SJCRH30 (cell line): ENCODE measurements around the gene NPHS1. TPM values are rescaled to one million over a fixed set of nuclear protein-coding genes. Genes with fewer than 3 reads are reported as not detected.
A peak's percentile ranks its signal among the peaks of the same experiment; 100 is the strongest.
"Not testable (repeated sequence)": the region's sequence is repeated elsewhere in the genome, so short reads cannot be mapped to it uniquely, and the experiment has no call there.

Experiments used
- DNase-seq, 2 experiments: peaks; one replicate each; pipeline ENCODE4 v3.0.0-alpha.2; 2015 to 2020
- H3K27ac ChIP-seq: fragments of 250-450 bp; sonication (Bioruptor Pico); 2 replicates; pipeline ENCODE4 v1.5.1; 2020; ENCODE audit warnings: mild to moderate bottlenecking, moderate library complexity
- H3K27me3 ChIP-seq: fragments of 250-450 bp; sonication (Bioruptor Pico); 2 replicates; pipeline ENCODE4 v1.5.1; 2020; ENCODE audit warnings: mild to moderate bottlenecking, moderate library complexity
- H3K36me3 ChIP-seq: fragments of 250-450 bp; sonication (Bioruptor Pico); 2 replicates; pipeline ENCODE4 v1.5.1; 2020; ENCODE audit warnings: mild to moderate bottlenecking, moderate library complexity
- H3K4me1 ChIP-seq: fragments of 250-450 bp; sonication (Bioruptor Pico); 2 replicates; pipeline ENCODE4 v1.5.1; 2020; ENCODE audit warnings: mild to moderate bottlenecking, moderate library complexity
- H3K4me3 ChIP-seq: fragments of 250-450 bp; sonication (Bioruptor Pico); 2 replicates; pipeline ENCODE4 v1.5.1; 2020; ENCODE audit warnings: mild to moderate bottlenecking, moderate library complexity
- H3K9me3 ChIP-seq: fragments of 250-450 bp; sonication (Bioruptor Pico); replicated peaks from 2 replicates; pipeline ENCODE4 v1.5.1; 2020; ENCODE audit warnings: mild to moderate bottlenecking, moderate library complexity
- total RNA-seq: library from RNA; depleted of rRNA; stranded (reverse); fragments of >200 nt; shearing (Covaris generic); gene quantifications from 2 replicates; pipeline ENCODE4 v1.2.3, GENCODE V29; 2014; rRNA removed

NPHS1 gene
- total RNA-seq: not detected in 2 replicates

DNA sequence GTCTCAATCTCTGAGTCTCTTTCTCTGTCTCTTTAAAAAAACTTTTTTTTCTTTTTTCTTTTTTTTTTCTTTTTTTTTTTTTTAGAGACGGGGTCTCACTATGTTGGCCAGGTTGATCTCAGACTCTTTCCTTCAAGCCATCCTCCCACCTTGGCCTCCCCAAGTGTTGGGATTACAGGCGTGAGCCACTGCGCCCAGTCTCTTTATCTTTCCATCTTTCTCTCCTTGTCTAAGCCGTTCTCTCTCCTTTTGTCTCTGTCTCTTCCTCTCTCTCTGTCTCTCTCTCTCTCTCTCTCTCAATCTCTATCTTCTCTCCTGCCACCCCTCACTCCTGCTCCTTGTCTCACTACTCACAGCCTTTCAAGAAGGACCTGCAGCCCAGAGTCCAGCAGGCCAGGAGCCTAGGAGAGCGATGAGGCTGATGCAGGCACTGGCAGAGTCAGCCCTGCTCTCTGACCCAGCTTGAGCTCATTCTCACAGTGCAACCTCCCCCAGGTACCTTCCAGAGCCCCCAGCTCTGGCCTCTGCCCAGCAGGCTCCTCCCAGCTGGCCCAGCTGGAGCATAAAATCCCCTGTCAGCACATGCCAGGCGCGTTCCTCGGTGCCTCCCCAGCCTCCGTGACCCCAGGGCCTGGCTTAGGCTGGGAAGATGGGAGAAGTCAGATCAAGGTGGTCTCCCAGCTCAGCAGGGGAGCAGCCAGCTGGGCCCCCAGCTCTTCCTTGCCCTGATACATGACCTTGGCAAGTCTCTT, at the start of gene NPHS1:
TSS of gene NPHS1 (minus strand) at position 476 of the 752 bp plus-strand sequence. CDS start 667 bp downstream, outside the sequence.
- Histone ChIP-seq H3K9me3 (no peaks in the 10 kb centered on the region), H3K27me3 (peaks cover 67% of the 10 kb centered on the region), H3K27ac (no peak within 1 kb of the TSS), H3K36me3 (no peaks in the 10 kb centered on the region), H3K4me1 (no peaks in the 10 kb centered on the region), H3K4me3 (no peak within 1 kb of the TSS)
- DNase-seq: no peak

GRCh38 chr19:35901055-35901644, 48.8 kb upstream of the NPHS1 start:
- no peaks in the 10 kb centered on the region for H3K27me3 ChIP-seq
- H3K4me3 ChIP-seq: peak overlapping the region; percentile 87
- no peak overlapping the region for H3K27ac ChIP-seq
- H3K9me3 ChIP-seq: no peaks in the 10 kb centered on the region
- H3K36me3 ChIP-seq: peaks cover 6% of the 10 kb centered on the region
- DNase-seq: no peak
- peaks cover 18% of the 10 kb centered on the region for H3K4me1 ChIP-seq

DNA sequence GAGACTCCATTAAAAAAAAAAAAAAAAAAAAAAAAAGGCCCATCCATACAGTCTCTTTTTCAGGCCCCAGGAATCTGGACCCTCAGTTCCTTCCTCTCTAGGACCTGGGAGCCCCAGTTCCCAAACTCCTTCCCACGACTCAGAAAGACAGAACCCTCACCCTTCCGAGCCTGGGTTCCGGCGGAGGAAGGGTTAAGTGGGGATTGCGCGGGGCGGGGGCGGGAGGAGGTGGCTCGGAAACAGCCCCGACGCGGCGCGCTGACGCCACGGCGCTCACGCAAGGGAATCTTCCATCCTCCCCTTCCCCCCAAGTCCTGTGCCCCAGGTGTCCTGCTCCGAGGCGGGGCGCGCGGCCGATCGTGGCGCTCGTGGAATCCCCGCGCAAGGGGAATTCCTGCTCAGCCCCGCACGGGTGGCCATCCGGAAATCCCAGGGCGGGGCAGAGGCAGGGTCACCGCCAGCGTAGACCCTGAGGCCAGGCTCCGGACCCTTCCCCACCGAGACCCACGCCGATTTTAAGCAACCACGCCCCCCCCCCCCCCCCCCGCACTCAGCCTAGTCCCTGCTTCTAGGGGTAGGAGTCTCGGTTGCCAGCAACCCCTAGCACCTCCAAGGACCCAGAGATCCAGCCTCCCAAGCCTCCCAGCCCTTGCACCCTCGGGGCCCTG, 47.4 kb upstream of the NPHS1 start:
- Histone ChIP-seq H3K36me3 (peaks cover 12% of the 10 kb centered on the region), H3K4me1 (peaks cover 14% of the 10 kb centered on the region; the same call in 1 of the 2 replicates), H3K4me3 (peak overlapping the region; percentile 87), H3K27me3 (no peaks in the 10 kb centered on the region), H3K27ac (no peak overlapping the region; the same call in 1 of the 2 replicates), H3K9me3 (no peaks in the 10 kb centered on the region)
- peak; percentile 81 to 89 for DNase-seq

GRCh38 chr19:35898499-35898809, 46.1 kb upstream of the NPHS1 start:
- Histone ChIP-seq H3K36me3 (peaks cover 16% of the 10 kb centered on the region), H3K27ac (no peak overlapping the region), H3K4me3 (no peak overlapping the region), H3K27me3 (no peaks in the 10 kb centered on the region), H3K4me1 (peaks cover 14% of the 10 kb centered on the region; the same call in 1 of the 2 replicates), H3K9me3 (no peaks in the 10 kb centered on the region)
- DNase-seq: no peak

DNA sequence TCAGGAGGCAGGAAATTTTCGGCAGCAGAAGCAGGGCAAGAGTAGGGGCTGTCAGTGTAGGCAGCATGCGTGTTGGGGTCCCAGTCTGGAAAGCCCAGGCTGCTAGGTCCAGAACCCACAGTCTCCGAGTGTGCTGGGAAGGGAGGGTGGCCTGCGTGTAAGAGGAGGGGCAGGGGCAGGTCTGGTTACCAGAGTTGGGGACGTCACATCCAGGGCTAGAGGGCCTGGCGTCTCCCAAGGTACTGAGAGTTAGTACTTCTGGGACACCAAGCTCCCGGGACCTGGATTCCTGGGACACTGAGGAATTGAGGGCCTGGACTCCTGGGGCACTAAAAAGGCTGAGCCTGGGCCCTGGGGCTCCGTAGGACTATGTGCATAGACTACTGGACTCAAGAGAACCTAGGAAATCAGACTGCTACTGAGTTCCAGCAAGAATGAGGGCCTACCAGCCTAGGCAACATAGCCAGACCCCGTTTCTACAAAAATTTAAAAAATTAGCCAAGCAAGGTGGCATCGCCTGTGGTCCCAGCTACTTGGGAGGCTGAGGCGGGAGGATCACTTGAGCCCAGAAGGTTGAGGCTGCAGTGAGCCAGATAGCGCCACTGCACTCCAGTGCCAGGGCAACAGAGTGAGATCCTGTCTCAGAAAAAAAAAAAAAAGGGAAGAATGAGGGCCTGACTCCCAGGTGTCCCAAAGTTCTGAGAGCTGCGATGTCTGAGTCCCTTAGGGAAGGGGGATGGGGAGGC, 45.6 kb upstream of the NPHS1 start:
- Histone ChIP-seq H3K4me1 (peaks cover 11% of the 10 kb centered on the region; the same call in 1 of the 2 replicates), H3K9me3 (no peaks in the 10 kb centered on the region), H3K4me3 (no peak overlapping the region), H3K27ac (no peak overlapping the region), H3K27me3 (no peaks in the 10 kb centered on the region), H3K36me3 (peaks cover 16% of the 10 kb centered on the region)
- no peak for DNase-seq

GRCh38 chr19:35896643-35897040, 44.3 kb upstream of the NPHS1 start:
- no peak overlapping the region for H3K4me3 ChIP-seq
- H3K36me3 ChIP-seq: peaks cover 20% of the 10 kb centered on the region
- no peak overlapping the region for H3K27ac ChIP-seq
- DNase-seq: no peak
- peaks cover 8% of the 10 kb centered on the region; the same call in 1 of the 2 replicates for H3K4me1 ChIP-seq
- no peaks in the 10 kb centered on the region for H3K27me3 ChIP-seq
- H3K9me3 ChIP-seq: no peaks in the 10 kb centered on the region

DNA sequence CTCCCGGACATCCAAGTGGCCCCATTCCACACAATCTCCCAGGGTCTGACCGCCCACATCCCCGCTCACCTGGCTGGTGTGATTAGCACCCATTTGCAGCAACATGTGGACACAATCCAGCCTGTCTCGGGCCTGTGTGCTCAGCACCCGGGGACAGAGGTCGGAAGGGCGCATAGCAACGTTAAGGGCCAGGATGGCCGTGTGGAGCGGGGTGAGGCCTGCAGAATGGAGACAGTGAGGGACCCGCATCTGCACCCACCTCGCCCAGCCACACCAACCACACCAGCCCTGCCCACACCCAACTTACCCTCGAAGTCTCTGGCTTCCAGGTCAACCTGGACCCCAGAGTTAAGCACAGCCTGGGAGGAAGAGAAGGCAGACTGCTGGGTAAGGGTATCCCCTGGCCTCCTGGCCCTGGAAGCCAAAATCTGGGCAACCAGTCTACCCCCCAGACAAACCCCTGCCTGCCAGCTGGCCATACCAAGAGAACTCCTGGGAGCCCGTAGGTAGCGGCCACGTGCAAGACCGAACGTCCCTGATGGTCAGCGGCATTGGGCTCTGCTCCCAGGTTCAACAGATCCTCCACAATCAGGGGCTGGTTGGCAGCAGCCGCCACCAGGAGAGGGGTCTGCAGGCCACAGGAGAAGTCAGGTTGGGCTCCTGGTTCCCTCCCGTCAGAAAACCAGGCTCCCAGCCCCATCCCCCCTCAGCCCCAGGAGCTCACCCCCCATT, 43.8 kb upstream of the NPHS1 start:
- H3K4me1 ChIP-seq: peaks cover 2% of the 10 kb centered on the region; the same call in 1 of the 2 replicates
- no peaks in the 10 kb centered on the region for H3K27me3 ChIP-seq
- no peak overlapping the region for H3K4me3 ChIP-seq
- peaks cover 20% of the 10 kb centered on the region for H3K36me3 ChIP-seq
- no peaks in the 10 kb centered on the region for H3K9me3 ChIP-seq
- H3K27ac ChIP-seq: no peak overlapping the region
- DNase-seq: no peak

DNA sequence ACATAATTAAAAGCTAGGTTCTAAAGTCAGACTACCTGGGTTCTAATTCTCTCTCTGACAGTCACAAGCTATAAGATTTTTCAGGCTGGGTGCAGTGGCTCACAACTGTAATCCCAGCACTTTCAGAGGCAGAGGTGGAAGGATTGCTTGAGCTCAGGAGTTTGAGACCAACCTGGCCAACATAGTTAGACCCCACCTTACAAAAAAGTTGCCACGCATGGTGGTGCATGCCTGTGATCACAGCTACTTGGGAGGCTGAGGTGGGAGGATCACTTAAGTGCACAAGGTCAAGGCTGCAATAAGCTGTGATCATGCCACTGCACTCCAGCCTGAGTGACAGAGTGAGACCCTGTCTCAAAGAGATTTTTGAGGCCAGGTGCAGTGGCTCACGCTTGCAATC, 42.0 kb upstream of the NPHS1 start:
- H3K4me3 ChIP-seq: no peak overlapping the region
- no peaks in the 10 kb centered on the region for H3K4me1 ChIP-seq
- no peak overlapping the region for H3K27ac ChIP-seq
- DNase-seq: no peak
- peaks cover 24% of the 10 kb centered on the region for H3K36me3 ChIP-seq
- H3K9me3 ChIP-seq: no peaks in the 10 kb centered on the region
- no peaks in the 10 kb centered on the region for H3K27me3 ChIP-seq

DNA sequence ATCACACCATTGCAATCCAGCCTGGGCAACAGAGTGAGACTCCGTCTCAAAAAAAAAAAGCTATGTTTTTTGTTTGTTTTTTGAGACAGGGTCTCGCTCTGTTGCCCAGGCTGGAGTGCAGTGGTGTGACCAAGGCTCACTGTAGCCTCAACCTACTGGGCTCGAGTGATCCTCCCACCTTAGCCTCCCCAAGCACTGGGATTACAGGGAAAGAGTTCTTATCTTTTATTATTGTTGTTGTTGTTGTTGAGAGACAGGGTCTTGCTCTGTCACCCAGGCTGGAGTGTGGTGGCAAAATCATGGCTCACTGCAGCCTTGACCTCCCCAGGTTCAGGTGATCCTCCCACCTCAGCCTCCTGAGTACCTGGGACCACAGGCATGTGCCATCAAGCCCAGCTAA, 39.5 kb upstream of the NPHS1 start:
- peaks cover 35% of the 10 kb centered on the region for H3K36me3 ChIP-seq
- not testable (repeated sequence) for DNase-seq, H3K4me3 ChIP-seq

DNA sequence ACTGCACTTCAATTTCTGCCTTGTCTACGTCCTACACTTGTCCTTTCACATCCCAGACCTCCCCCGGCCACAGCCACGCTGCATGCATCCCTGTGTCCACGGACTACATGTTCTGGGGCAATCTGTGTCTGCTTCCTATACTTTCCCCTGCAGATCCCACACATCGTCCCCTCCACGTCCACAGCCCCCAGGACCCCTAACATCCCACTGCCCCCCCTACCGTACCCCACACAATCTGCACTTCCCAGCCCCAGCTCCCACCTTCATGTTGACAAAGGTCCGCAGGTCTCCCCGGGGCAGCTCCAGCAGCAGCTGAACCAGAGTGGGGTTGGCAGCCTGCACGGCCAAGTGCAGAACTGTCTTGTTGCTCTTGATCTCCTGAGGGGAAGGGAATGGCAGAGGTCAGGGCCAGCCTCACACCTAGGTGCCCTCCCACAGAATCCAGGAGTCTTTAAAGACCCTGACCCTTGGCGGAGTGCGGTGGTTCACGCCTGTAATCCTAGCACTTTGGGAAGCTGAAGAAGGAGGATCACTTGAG, 37.9 kb upstream of the NPHS1 start:
- no peak overlapping the region for H3K4me3 ChIP-seq
- no peaks in the 10 kb centered on the region for H3K4me1 ChIP-seq
- no peak for DNase-seq
- H3K27me3 ChIP-seq: no peaks in the 10 kb centered on the region
- H3K27ac ChIP-seq: no peak overlapping the region
- peaks cover 27% of the 10 kb centered on the region; the same call in 1 of the 2 replicates for H3K36me3 ChIP-seq
- H3K9me3 ChIP-seq: no peaks in the 10 kb centered on the region

More for the DNA sequence above, 39.5 kb upstream of the NPHS1 start:
- not testable (repeated sequence) for H3K9me3 ChIP-seq, H3K27me3 ChIP-seq, H3K27ac ChIP-seq, H3K4me1 ChIP-seq

GRCh38 chr19:35889370-35890112, 37.2 kb upstream of the NPHS1 start:
- no peak overlapping the region for H3K4me3 ChIP-seq
- H3K9me3 ChIP-seq: no peaks in the 10 kb centered on the region
- no peak for DNase-seq
- H3K27ac ChIP-seq: no peak overlapping the region
- H3K4me1 ChIP-seq: no peaks in the 10 kb centered on the region
- no peaks in the 10 kb centered on the region for H3K27me3 ChIP-seq
- peaks cover 27% of the 10 kb centered on the region; the same call in 1 of the 2 replicates for H3K36me3 ChIP-seq

DNA sequence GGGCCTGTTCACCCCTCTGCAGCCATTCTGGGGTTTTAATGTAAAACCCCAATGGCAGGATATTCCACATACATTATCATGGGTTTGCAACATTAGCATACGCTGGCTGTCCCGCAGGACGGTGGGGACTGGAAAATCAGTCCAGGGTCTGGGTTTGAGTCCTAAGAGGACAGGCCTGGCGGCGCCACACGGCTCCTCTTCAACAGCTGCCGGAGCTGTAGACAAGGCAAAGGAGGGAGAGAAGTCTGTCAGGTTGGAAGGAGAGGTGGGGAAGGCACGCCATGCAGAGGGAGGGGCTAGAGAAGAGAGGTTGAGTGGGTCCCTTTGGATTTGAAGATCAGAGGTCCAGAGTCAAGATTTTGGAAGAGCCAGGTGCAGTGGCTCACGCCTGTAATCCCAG, 36.1 kb upstream of the NPHS1 start:
- H3K36me3 ChIP-seq: peaks cover 23% of the 10 kb centered on the region; the same call in 1 of the 2 replicates
- H3K4me3 ChIP-seq: no peak overlapping the region
- H3K27me3 ChIP-seq: no peaks in the 10 kb centered on the region
- no peak for DNase-seq
- no peaks in the 10 kb centered on the region for H3K4me1 ChIP-seq
- no peaks in the 10 kb centered on the region for H3K9me3 ChIP-seq
- no peak overlapping the region for H3K27ac ChIP-seq

- Histone ChIP-seq H3K9me3 (no peaks in the 10 kb centered on the region), H3K27ac (no peak overlapping the region), H3K27me3 (no peaks in the 10 kb centered on the region), H3K4me3 (no peak overlapping the region), H3K4me1 (no peaks in the 10 kb centered on the region), H3K36me3 (peaks cover 19% of the 10 kb centered on the region; the same call in 1 of the 2 replicates)
- no peak for DNase-seq
Measured at GRCh38 chr19:35887197-35887596, 34.9 kb upstream of the NPHS1 start.
